ENCODE results near the gene TSR3. TPM values are rescaled to one million over a fixed set of nuclear protein-coding genes. Genes with fewer than 3 reads are reported as not detected.

Gene TSR3
- total RNA-seq, 1 donor from 2014 or later = 43.8 TPM

DNA sequence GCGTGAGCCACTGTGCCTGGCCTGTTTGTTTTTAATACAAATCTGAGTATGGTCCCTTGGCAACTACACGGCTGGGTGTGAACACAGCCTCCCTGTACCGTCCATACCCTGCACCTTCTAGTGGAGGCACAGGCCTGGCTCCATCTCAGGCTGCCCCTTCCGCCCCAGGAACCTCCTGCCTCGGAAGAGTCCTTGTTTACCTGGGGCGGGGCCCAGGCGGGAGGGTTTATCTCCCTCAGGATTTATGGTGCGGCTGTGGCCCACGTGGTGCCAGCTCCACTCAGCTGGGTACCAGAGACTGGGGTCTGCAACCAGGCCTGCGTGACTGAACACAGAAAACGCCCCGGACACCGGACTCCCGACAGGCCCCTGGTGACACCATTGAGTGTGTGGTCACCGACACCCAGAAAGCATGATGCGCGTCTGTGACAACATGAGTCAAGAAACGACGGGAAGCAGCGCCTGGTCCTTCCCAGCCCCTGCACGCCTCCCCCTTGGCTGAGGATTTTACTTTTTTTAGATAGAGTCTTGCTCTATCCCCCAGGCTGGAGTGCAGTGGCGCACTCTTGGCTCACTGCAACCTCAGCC is 43.9 kb upstream of the TSR3 start:
- no peak for ATAC-seq
- no peak overlapping the region for H3K4me3 ChIP-seq
- H3K9me3 ChIP-seq = no peaks in the 10 kb centered on the region
- no peaks in the 10 kb centered on the region for H3K27me3 ChIP-seq
- H3K4me1 ChIP-seq = no peaks in the 10 kb centered on the region
- no peak overlapping the region for H3K27ac ChIP-seq
- no peak for DNase-seq
- H3K36me3 ChIP-seq = peaks cover 59% of the 10 kb centered on the region
- TF ChIP-seq CTCF (IDR thresholded peaks at IDR 0.05) = no peak
- intact Hi-C loops (cut with DNase I) = no loop called here

DNA sequence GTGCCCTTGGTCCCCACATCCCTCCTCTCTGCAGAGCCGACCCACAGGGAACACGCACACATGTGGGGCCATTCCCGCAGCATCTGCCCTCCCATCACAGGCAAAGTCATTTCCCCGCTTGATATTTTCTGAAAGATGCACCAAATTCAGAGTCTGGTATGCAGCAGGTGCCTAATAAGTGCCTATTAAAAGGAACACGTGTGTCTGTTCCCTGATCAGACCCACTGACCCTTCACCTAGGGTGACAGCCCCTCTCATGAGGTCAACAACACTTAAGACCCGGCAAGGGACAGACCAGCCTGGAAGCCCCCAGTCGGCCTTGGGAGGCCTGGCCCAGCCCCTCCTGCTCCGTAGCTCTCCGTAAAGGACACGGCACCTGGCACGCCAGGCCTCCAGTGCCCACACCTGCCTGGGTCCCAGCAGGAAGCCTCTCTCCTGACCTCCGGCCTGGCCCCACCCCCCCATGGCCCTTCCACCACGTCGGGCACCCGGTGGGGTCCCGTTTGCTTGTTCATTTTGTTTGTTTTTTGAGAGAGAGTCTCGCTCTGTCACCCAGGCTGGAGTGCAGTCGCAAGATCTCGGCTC is 42.8 kb upstream of the TSR3 start:
- Histone ChIP-seq H3K4me1 (no peaks in the 10 kb centered on the region), H3K27ac (no peak overlapping the region), H3K27me3 (no peaks in the 10 kb centered on the region), H3K4me3 (no peak overlapping the region), H3K9me3 (no peaks in the 10 kb centered on the region), H3K36me3 (peaks cover 65% of the 10 kb centered on the region)
- TF ChIP-seq CTCF (IDR thresholded peaks at IDR 0.05) = no peak
- intact Hi-C loops (cut with DNase I) = no loop called here
- DNase-seq (no peak), ATAC-seq (no peak)

- Histone ChIP-seq H3K27me3 (no peaks in the 10 kb centered on the region), H3K36me3 (peaks cover 65% of the 10 kb centered on the region), H3K9me3 (no peaks in the 10 kb centered on the region), H3K4me1 (no peaks in the 10 kb centered on the region), H3K27ac (no peak overlapping the region), H3K4me3 (no peak overlapping the region)
- intact Hi-C loops (cut with DNase I) = no loop called here
- no peak for DNase-seq
- TF ChIP-seq CTCF (IDR thresholded peaks at IDR 0.05) = no peak
- ATAC-seq = no peak
Observed at GRCh38 chr16:1393613-1394176, 42.0 kb upstream of the TSR3 start.

DNA sequence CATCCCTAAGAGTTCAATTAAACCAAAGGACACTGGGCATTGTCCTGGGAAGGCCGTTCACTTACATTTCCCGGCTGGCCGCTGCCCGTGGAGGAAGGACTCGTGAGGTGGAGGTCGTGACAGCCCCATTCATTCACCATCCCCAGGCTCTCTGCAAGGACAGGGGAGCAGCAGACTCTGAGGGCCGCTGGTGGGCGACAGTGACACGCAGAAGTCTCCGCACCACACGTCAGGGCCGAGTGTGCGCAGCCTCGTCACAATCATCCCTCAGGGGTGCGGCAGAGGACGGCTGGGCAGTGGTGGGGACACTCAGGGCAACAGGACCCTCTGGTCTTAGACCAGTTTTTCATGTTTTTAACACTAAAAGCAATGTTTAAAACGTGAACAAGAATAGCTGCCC is 41.1 kb upstream of the TSR3 start:
- Histone ChIP-seq H3K9me3 (no peaks in the 10 kb centered on the region), H3K4me1 (no peaks in the 10 kb centered on the region), H3K27me3 (no peaks in the 10 kb centered on the region), H3K36me3 (peaks cover 62% of the 10 kb centered on the region), H3K27ac (no peak overlapping the region), H3K4me3 (no peak overlapping the region)
- ATAC-seq (no peak), DNase-seq (no peak)
- intact Hi-C loops (cut with DNase I) = no loop called here
- no peak for TF ChIP-seq CTCF (IDR thresholded peaks at IDR 0.05)

- Histone ChIP-seq H3K9me3 (no peaks in the 10 kb centered on the region), H3K4me1 (no peaks in the 10 kb centered on the region), H3K27ac (no peak overlapping the region), H3K27me3 (no peaks in the 10 kb centered on the region), H3K36me3 (peaks cover 55% of the 10 kb centered on the region), H3K4me3 (no peak overlapping the region)
- DNase-seq (no peak), ATAC-seq (no peak)
- TF ChIP-seq CTCF (IDR thresholded peaks at IDR 0.05) = no peak
- intact Hi-C loops (cut with DNase I) = no loop called here
Observed at GRCh38 chr16:1390239-1390779, 38.6 kb upstream of the TSR3 start.
